Measurements from ENCODE around the gene CLEC11A.

- TF ChIP-seq CTCF (IDR thresholded peaks at IDR 0.05; ENCODE audit: low read depth, low read length), result no peak
- no peak for TF ChIP-seq EZH2phosphoT487 (IDR thresholded peaks at IDR 0.05; ENCODE audit: low read depth)
Measured at GRCh38 chr19:50749490-50749889, 26.3 kb downstream of the CLEC11A start.

Data from OCI-LY3 (cell line).